Caco-2 (cell line): ENCODE results near the gene EFNA1. TPM values are rescaled to one million over a fixed set of nuclear protein-coding genes. Genes with fewer than 3 reads are reported as not detected.

Experiments used
- BruUV-seq: library from RNA; stranded (reverse); fragments of 400-500 nt; replicated peaks from 2 replicates; lab custom pipeline; 2021; lab: Mats Ljungman, UMichigan
- CTCF ChIA-PET: fragments of 300-600 bp; sonication (Branson Sonifier 250); formaldehyde crosslinking; loops from one replicate; lab custom pipeline; 2022; ENCODE audit warnings: antibody characterized with exemption; lab: Charles Lee
- POLR2A ChIA-PET: fragments of 300-600 bp; sonication (Branson Sonifier 250); formaldehyde crosslinking; loops from one replicate; lab custom pipeline; 2022; ENCODE audit warnings: antibody characterized with exemption; lab: Charles Lee
- DNase-seq, 2 experiments: peaks; one replicate each; pipeline versions ENCODE4 v3.0.0 to v3.0.0-alpha.2; 2020 to 2022
- H3K27me3 ChIP-seq: replicated peaks from 2 replicates; pipeline ENCODE4 v1.6.0; 2011; ENCODE audit warnings: low read length; ENCODE audit not compliant: control insufficient read depth, insufficient read depth
- H3K36me3 ChIP-seq: 2 replicates; pipeline ENCODE4 v1.5.1; 2011; ENCODE audit warnings: low read length; ENCODE audit not compliant: control insufficient read depth, insufficient read depth
- H3K4me1 ChIP-seq: fragments of 250-450 bp; sonication (Bioruptor Pico); 2 replicates; pipeline ENCODE4 v1.5.1; 2020; ENCODE audit warnings: mild to moderate bottlenecking
- H3K4me3 ChIP-seq: 2 replicates; pipeline ENCODE4 v1.5.1; 2011; ENCODE audit warnings: low read depth, mild to moderate bottlenecking, control low read depth, low read length
- H3K9me3 ChIP-seq: fragments of 250-450 bp; sonication (Bioruptor Pico); 2 replicates; pipeline ENCODE4 v1.5.1; 2020; ENCODE audit warnings: mild to moderate bottlenecking, moderate library complexity
- H3K27ac Mint-ChIP-seq: one replicate; pipeline ENCODE4 v1.8.0; 2022; ENCODE audit warnings: mixed read lengths; ENCODE audit not compliant: unreplicated experiment
- H3K27me3 Mint-ChIP-seq: one replicate; pipeline ENCODE4 v1.8.0; 2022; ENCODE audit warnings: mixed read lengths; ENCODE audit not compliant: insufficient read depth, unreplicated experiment
- H3K36me3 Mint-ChIP-seq: one replicate; pipeline ENCODE4 v1.8.0; 2022; ENCODE audit warnings: mild to moderate bottlenecking, mixed read lengths; ENCODE audit not compliant: insufficient read depth, unreplicated experiment
- H3K4me1 Mint-ChIP-seq: one replicate; pipeline ENCODE4 v1.8.0; 2022; ENCODE audit warnings: low read depth, mixed read lengths; ENCODE audit not compliant: unreplicated experiment
- H3K4me3 Mint-ChIP-seq: one replicate; pipeline ENCODE4 v1.8.0; 2022; ENCODE audit warnings: mild to moderate bottlenecking, moderate library complexity, mixed read lengths; ENCODE audit not compliant: unreplicated experiment
- H3K9me3 Mint-ChIP-seq: one replicate; pipeline ENCODE4 v1.8.0; 2022; ENCODE audit warnings: mixed read lengths; ENCODE audit not compliant: unreplicated experiment
- intact Hi-C: fragments of 100-400 bp; cut with micrococcal nuclease; formaldehyde crosslinking; loops from one replicate; pipeline ENCODE4 v1.10.0; 2022; ENCODE audit not compliant: unreplicated experiment
- total RNA-seq: library from RNA; stranded (reverse); gene quantifications from 2 replicates; pipeline ENCODE4 v1.2.3, GENCODE V29; 2022
- TF ChIP-seq, protein P1 (sequence below), 2 experiments: fragments of 200-600 bp in 1 of 2; IDR thresholded peaks; 1 replicate in 1 of 2; 2 replicates in 1 of 2; pipeline versions ENCODE4 v1.5.1 to v1.8.0; 2011 to 2022; ENCODE audit warnings: antibody characterized with exemption in 1 of 2, control low read depth in 1 of 2, inconsistent platforms in 1 of 2, low read depth in 1 of 2, low read length in 1 of 2, mild to moderate bottlenecking in 1 of 2, moderate library complexity in 1 of 2; ENCODE audit not compliant: insufficient read depth in 1 of 2, severe bottlenecking in 1 of 2, unreplicated experiment in 1 of 2

The EFNA1 gene
- total RNA-seq, 1 experiment from 2014 or later, result 47.9 TPM

DNA sequence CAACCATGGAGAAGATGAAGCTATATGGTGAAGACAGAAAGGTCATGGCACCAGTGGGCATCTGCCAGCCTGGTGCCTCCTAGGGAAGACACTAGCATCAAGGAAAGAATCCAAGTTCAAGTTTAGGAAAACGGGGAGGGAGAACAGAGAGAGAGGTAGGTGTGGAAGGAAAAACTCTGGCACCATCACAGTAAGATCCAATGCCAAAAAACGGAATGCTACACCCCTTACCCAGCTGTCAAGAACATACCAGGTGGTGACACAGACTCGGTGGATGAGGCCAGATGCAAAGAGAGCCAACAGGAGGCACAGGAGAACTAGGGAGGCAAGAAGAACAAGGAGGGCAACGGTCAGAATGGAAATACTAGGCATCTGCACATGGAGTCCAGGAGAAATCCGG is 41.9 kb downstream of the EFNA1 start:
- Mint-ChIP-seq H3K9me3 (no peaks in the 10 kb centered on the region), H3K27me3 (no peaks in the 10 kb centered on the region), H3K36me3 (peaks cover 26% of the 10 kb centered on the region), H3K4me1 (peaks cover 11% of the 10 kb centered on the region), H3K27ac (no peak overlapping the region), H3K4me3 (no peak overlapping the region)
- no peak overlapping the region for H3K4me3 ChIP-seq
- no peak for DNase-seq
- H3K36me3 ChIP-seq, result no peaks in the 10 kb centered on the region
- H3K27me3 ChIP-seq, result no peaks in the 10 kb centered on the region
- ChIA-PET POLR2A (interaction anchor here (0.6 kb wide), 1 partner anchor 78 kb away, joined by 3 read pairs; no protein-coding TSS in a partner anchor), CTCF (interaction anchor here (0.7 to 1.4 kb wide), 2 partner anchors 78 to 110 kb away, joined by 3 to 6 read pairs; no protein-coding TSS in a partner anchor)
- no TSS peak for BruUV-seq
- H3K9me3 ChIP-seq, result no peaks in the 10 kb centered on the region
- intact Hi-C loops, result no loop called here
- H3K4me1 ChIP-seq, result peaks cover 11% of the 10 kb centered on the region; the same call in 1 of the 2 replicates
- TF ChIP-seq, protein P1, sequence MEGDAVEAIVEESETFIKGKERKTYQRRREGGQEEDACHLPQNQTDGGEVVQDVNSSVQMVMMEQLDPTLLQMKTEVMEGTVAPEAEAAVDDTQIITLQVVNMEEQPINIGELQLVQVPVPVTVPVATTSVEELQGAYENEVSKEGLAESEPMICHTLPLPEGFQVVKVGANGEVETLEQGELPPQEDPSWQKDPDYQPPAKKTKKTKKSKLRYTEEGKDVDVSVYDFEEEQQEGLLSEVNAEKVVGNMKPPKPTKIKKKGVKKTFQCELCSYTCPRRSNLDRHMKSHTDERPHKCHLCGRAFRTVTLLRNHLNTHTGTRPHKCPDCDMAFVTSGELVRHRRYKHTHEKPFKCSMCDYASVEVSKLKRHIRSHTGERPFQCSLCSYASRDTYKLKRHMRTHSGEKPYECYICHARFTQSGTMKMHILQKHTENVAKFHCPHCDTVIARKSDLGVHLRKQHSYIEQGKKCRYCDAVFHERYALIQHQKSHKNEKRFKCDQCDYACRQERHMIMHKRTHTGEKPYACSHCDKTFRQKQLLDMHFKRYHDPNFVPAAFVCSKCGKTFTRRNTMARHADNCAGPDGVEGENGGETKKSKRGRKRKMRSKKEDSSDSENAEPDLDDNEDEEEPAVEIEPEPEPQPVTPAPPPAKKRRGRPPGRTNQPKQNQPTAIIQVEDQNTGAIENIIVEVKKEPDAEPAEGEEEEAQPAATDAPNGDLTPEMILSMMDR (IDR thresholded peaks at IDR 0.05; ENCODE audit: insufficient read depth in 1 of 2, low read depth in 1 of 2, low read length in 1 of 2, severe bottlenecking in 1 of 2, unreplicated experiment in 1 of 2), result no peak

GRCh38 chr1:155170101-155170785 is 42.6 kb downstream of the EFNA1 start:
- TF ChIP-seq, protein P1 (IDR thresholded peaks at IDR 0.05; ENCODE audit: insufficient read depth in 1 of 2, low read depth in 1 of 2, low read length in 1 of 2, severe bottlenecking in 1 of 2, unreplicated experiment in 1 of 2), result no peak
- Mint-ChIP-seq H3K27ac (no peak overlapping the region), H3K9me3 (no peaks in the 10 kb centered on the region), H3K4me3 (peak overlapping the region; percentile 23), H3K36me3 (peaks cover 26% of the 10 kb centered on the region), H3K27me3 (no peaks in the 10 kb centered on the region), H3K4me1 (peaks cover 11% of the 10 kb centered on the region)
- no peaks in the 10 kb centered on the region for H3K27me3 ChIP-seq
- no peaks in the 10 kb centered on the region for H3K9me3 ChIP-seq
- no TSS peak for BruUV-seq
- no peak overlapping the region for H3K4me3 ChIP-seq
- CTCF ChIA-PET, result interaction anchor here (0.6 to 1.4 kb wide), 3 partner anchors 22 to 119 kb away, joined by 4 to 6 read pairs (median 6); no protein-coding TSS in a partner anchor
- POLR2A ChIA-PET, result no interaction called here
- intact Hi-C loops, result no loop called here
- no peak for DNase-seq
- H3K36me3 ChIP-seq, result no peaks in the 10 kb centered on the region
- peaks cover 11% of the 10 kb centered on the region; the same call in 1 of the 2 replicates for H3K4me1 ChIP-seq

GRCh38 chr1:155170806-155171205 is 43.1 kb downstream of the EFNA1 start:
- no TSS peak for BruUV-seq

More at GRCh38 chr1:155170806-155171205, 43.1 kb downstream of the EFNA1 start:
- no peaks in the 10 kb centered on the region for H3K36me3 ChIP-seq
- Mint-ChIP-seq H3K4me3 (peak overlapping the region; percentile 23), H3K36me3 (peaks cover 26% of the 10 kb centered on the region), H3K4me1 (peaks cover 11% of the 10 kb centered on the region), H3K9me3 (no peaks in the 10 kb centered on the region), H3K27ac (no peak overlapping the region), H3K27me3 (no peaks in the 10 kb centered on the region)
- no peak for DNase-seq
- H3K4me1 ChIP-seq, result peaks cover 11% of the 10 kb centered on the region; the same call in 1 of the 2 replicates
- H3K9me3 ChIP-seq, result no peaks in the 10 kb centered on the region
- CTCF ChIA-PET, result interaction anchor here (0.6 to 0.8 kb wide), 3 partner anchors 23 to 120 kb away, joined by 4 to 6 read pairs (median 4); no protein-coding TSS in a partner anchor
- POLR2A ChIA-PET, result no interaction called here
- intact Hi-C loops, result no loop called here
- TF ChIP-seq, protein P1 (IDR thresholded peaks at IDR 0.05; ENCODE audit: insufficient read depth in 1 of 2, low read depth in 1 of 2, low read length in 1 of 2, severe bottlenecking in 1 of 2, unreplicated experiment in 1 of 2), result no peak
- H3K27me3 ChIP-seq, result no peaks in the 10 kb centered on the region
- no peak overlapping the region for H3K4me3 ChIP-seq
